Keratinocyte (primary cell): Measurements from ENCODE around the gene TMEM201.

Experiments
- EZH2 ChIP-seq: IDR thresholded peaks from one replicate; pipeline ENCODE4 v1.6.1; 2012; ENCODE audit warnings: inconsistent platforms, mild to moderate bottlenecking, low read length, moderate library complexity
- TF ChIP-seq, protein P1 (sequence below), 3 experiments: IDR thresholded peaks in 1 of 3; conservative IDR thresholded peaks in 1 of 3; optimal IDR thresholded peaks in 1 of 3; 2 replicates in 2 of 3; 3 replicates in 1 of 3; pipeline versions ENCODE3 to v1.5.1; 2011; ENCODE audit warnings: low read length in 3 of 3, mild to moderate bottlenecking in 3 of 3, moderate library complexity in 2 of 3, control low read depth in 1 of 3, inconsistent platforms in 1 of 3; ENCODE audit not compliant: insufficient read depth in 2 of 3; ENCODE audit errors: extremely low read depth in 1 of 3

DNA sequence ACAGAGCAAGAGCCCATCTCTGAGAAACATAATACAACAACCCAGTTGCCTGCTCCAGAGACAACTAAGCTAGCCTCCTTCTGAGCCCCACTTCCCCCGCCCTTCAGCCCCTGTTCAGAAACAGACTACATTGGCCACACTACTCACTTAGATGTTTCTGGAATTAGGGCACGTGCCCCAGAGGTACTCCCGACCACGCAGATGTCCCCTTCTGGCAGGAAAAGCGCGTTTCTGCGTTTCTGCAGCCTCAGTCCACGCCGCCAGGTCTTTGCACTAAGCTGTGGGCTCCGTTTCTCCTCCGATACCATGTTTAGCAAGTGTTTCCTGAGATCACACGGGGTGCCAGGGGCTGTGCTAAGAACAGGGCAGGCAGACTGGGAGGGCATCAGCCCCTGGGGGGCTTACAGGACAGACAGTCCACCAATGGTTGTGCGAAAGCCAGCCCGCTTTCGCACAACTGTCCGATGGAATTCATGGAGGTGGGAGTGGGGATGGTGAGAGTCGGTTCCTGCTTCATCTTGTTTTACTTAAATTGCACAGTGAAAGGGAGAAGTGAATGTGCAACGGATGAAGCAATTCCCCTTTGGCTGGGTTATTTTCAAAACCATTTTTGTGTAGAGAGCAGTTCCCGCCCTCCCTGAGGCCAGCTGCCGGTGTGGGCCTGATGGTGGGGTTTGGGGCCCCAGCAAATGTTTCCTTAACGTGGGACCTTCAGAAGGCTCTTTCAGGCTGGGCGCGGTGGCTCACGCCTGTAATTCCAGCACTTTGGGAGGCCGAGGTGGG is 65.5 kb downstream of the TMEM201 start:
- TF ChIP-seq, protein P1, sequence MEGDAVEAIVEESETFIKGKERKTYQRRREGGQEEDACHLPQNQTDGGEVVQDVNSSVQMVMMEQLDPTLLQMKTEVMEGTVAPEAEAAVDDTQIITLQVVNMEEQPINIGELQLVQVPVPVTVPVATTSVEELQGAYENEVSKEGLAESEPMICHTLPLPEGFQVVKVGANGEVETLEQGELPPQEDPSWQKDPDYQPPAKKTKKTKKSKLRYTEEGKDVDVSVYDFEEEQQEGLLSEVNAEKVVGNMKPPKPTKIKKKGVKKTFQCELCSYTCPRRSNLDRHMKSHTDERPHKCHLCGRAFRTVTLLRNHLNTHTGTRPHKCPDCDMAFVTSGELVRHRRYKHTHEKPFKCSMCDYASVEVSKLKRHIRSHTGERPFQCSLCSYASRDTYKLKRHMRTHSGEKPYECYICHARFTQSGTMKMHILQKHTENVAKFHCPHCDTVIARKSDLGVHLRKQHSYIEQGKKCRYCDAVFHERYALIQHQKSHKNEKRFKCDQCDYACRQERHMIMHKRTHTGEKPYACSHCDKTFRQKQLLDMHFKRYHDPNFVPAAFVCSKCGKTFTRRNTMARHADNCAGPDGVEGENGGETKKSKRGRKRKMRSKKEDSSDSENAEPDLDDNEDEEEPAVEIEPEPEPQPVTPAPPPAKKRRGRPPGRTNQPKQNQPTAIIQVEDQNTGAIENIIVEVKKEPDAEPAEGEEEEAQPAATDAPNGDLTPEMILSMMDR (optimal IDR thresholded peaks at IDR 0.05 in 1 of 3, IDR thresholded peaks at IDR 0.05 in 1 of 3, conservative IDR thresholded peaks at IDR 0.05 in 1 of 3; ENCODE audit: extremely low read depth in 1 of 3, insufficient read depth in 2 of 3, low read length in 3 of 3), result no peak
- TF ChIP-seq EZH2, result no peak
